ENCODE data around the gene INHBB.

- TF ChIP-seq EZH2 (IDR thresholded peaks at IDR 0.05; ENCODE audit: borderline replicate concordance, low read depth, low read length) (no peak), SP2 (IDR thresholded peaks at IDR 0.05; ENCODE audit: extremely low read depth, low read depth, low read length, poor library complexity, severe bottlenecking) (no peak), NFATC3 (IDR thresholded peaks at IDR 0.05) (no peak), POLR2A (conservative IDR thresholded peaks at IDR 0.05) (no peak), ZBTB33 (CRISPR knock-in tag; IDR thresholded peaks at IDR 0.05) (no peak)
- TF ChIP-seq, protein P1, sequence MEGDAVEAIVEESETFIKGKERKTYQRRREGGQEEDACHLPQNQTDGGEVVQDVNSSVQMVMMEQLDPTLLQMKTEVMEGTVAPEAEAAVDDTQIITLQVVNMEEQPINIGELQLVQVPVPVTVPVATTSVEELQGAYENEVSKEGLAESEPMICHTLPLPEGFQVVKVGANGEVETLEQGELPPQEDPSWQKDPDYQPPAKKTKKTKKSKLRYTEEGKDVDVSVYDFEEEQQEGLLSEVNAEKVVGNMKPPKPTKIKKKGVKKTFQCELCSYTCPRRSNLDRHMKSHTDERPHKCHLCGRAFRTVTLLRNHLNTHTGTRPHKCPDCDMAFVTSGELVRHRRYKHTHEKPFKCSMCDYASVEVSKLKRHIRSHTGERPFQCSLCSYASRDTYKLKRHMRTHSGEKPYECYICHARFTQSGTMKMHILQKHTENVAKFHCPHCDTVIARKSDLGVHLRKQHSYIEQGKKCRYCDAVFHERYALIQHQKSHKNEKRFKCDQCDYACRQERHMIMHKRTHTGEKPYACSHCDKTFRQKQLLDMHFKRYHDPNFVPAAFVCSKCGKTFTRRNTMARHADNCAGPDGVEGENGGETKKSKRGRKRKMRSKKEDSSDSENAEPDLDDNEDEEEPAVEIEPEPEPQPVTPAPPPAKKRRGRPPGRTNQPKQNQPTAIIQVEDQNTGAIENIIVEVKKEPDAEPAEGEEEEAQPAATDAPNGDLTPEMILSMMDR (IDR thresholded peaks at IDR 0.05 in 2 of 3, conservative IDR thresholded peaks at IDR 0.05 in 1 of 3; ENCODE audit: insufficient read depth in 2 of 3, low read depth in 1 of 3, low read length in 3 of 3) = no peak
Observed at GRCh38 chr2:120396861-120397811, 51.2 kb downstream of the INHBB start.

All from K562 (cell line).